Stomach smooth muscle (tissue), 2 donors: ENCODE data around the gene TMEM154.

ENCODE experiments used
- H3K27ac ChIP-seq: one replicate; pipeline ENCODE4 v1.7.0; 2013; ENCODE audit warnings: mild to moderate bottlenecking, low read length, inconsistent platforms
- H3K27me3 ChIP-seq, 2 donors: one replicate each; pipeline ENCODE4 v1.7.0; 2013; ENCODE audit warnings: low read length in 2 of 2; ENCODE audit not compliant: insufficient read depth in 2 of 2, control insufficient read depth in 1 of 2
- H3K36me3 ChIP-seq, 2 donors: one replicate each; pipeline ENCODE4 v1.7.0; 2013; ENCODE audit warnings: low read length in 2 of 2; ENCODE audit not compliant: control insufficient read depth in 2 of 2, insufficient read depth in 2 of 2
- H3K4me1 ChIP-seq: one replicate; pipeline ENCODE4 v1.7.0; 2013; ENCODE audit warnings: low read length; ENCODE audit not compliant: control insufficient read depth, insufficient read depth
- H3K4me3 ChIP-seq, 2 donors: one replicate each; pipeline ENCODE4 v1.7.0; 2013; ENCODE audit warnings: low read length in 2 of 2
- H3K9ac ChIP-seq, 2 donors: one replicate each; pipeline ENCODE4 v1.7.0; 2013; ENCODE audit warnings: low read length in 2 of 2, mild to moderate bottlenecking in 1 of 2
- H3K9me3 ChIP-seq, 2 donors: one replicate each; pipeline ENCODE4 v1.7.0; 2013; ENCODE audit warnings: low read length in 2 of 2; ENCODE audit not compliant: control insufficient read depth in 2 of 2
- donor health status: healthy.
- donor health status: Pancreatic carcinoma.

The TMEM154 gene

GRCh38 chr4:152591396-152591795, 88.4 kb downstream of the TMEM154 start:
- Histone ChIP-seq H3K4me3 (peak overlapping the region; percentile 50 to 61), H3K9ac (no peak overlapping the region)

GRCh38 chr4:152590179-152591031, 89.4 kb downstream of the TMEM154 start:
- H3K9ac ChIP-seq, result no peak overlapping the region
- no peaks in the 10 kb centered on the region for H3K9me3 ChIP-seq
- peaks cover 0 to 4% of the 10 kb centered on the region in 2 donors for H3K27me3 ChIP-seq
- H3K27ac ChIP-seq, result no peak overlapping the region
- no peaks in the 10 kb centered on the region for H3K36me3 ChIP-seq
- no peaks in the 10 kb centered on the region for H3K4me1 ChIP-seq
- H3K4me3 ChIP-seq, result peak overlapping the region in 1 of 2 donors; percentile 61

More at GRCh38 chr4:152591396-152591795, 88.4 kb downstream of the TMEM154 start:
- Histone ChIP-seq H3K36me3 (no peaks in the 10 kb centered on the region), H3K4me1 (no peaks in the 10 kb centered on the region), H3K9me3 (no peaks in the 10 kb centered on the region), H3K27me3 (peaks cover 0 to 4% of the 10 kb centered on the region in 2 donors), H3K27ac (no peak overlapping the region)

- peaks cover 0 to 4% of the 10 kb centered on the region in 2 donors for H3K27me3 ChIP-seq
- H3K27ac ChIP-seq, result no peak overlapping the region
- no peaks in the 10 kb centered on the region for H3K9me3 ChIP-seq
- H3K4me1 ChIP-seq, result peaks cover 2% of the 10 kb centered on the region
- no peak overlapping the region for H3K4me3 ChIP-seq
- no peaks in the 10 kb centered on the region for H3K36me3 ChIP-seq
- H3K9ac ChIP-seq, result no peak overlapping the region
These were observed 90.9 kb downstream of the TMEM154 start for GRCh38 chr4:152588869-152589268.

GRCh38 chr4:152587127-152587526, 92.7 kb downstream of the TMEM154 start:
- Histone ChIP-seq H3K27me3 (peaks cover 0 to 4% of the 10 kb centered on the region in 2 donors), H3K4me1 (peaks cover 2% of the 10 kb centered on the region), H3K4me3 (no peak overlapping the region), H3K9me3 (no peaks in the 10 kb centered on the region), H3K27ac (no peak overlapping the region), H3K36me3 (no peaks in the 10 kb centered on the region), H3K9ac (no peak overlapping the region)

GRCh38 chr4:152586668-152587067, 93.1 kb downstream of the TMEM154 start:
- Histone ChIP-seq H3K4me1 (peaks cover 2% of the 10 kb centered on the region), H3K36me3 (no peaks in the 10 kb centered on the region), H3K4me3 (no peak overlapping the region), H3K9me3 (no peaks in the 10 kb centered on the region), H3K9ac (no peak overlapping the region), H3K27ac (no peak overlapping the region), H3K27me3 (peaks cover 0 to 4% of the 10 kb centered on the region in 2 donors)

GRCh38 chr4:152585023-152585441, 94.8 kb downstream of the TMEM154 start:
- no peak overlapping the region for H3K27ac ChIP-seq
- H3K4me3 ChIP-seq, result peak overlapping the region in 1 of 2 donors; percentile 30
- no peaks in the 10 kb centered on the region for H3K27me3 ChIP-seq
- H3K36me3 ChIP-seq, result no peaks in the 10 kb centered on the region
- H3K9me3 ChIP-seq, result no peaks in the 10 kb centered on the region
- H3K9ac ChIP-seq, result no peak overlapping the region
- H3K4me1 ChIP-seq, result peaks cover 2% of the 10 kb centered on the region

GRCh38 chr4:152581536-152582160, 98.1 kb downstream of the TMEM154 start:
- no peaks in the 10 kb centered on the region for H3K36me3 ChIP-seq
- H3K4me3 ChIP-seq, result no peak overlapping the region
- no peaks in the 10 kb centered on the region for H3K27me3 ChIP-seq
- peaks cover 2% of the 10 kb centered on the region for H3K4me1 ChIP-seq
- no peaks in the 10 kb centered on the region for H3K9me3 ChIP-seq
- no peak overlapping the region for H3K9ac ChIP-seq
- no peak overlapping the region for H3K27ac ChIP-seq

GRCh38 chr4:152579916-152580315, 99.9 kb downstream of the TMEM154 start:
- no peak overlapping the region for H3K4me3 ChIP-seq
- no peaks in the 10 kb centered on the region for H3K27me3 ChIP-seq
- H3K27ac ChIP-seq, result no peak overlapping the region
- H3K36me3 ChIP-seq, result no peaks in the 10 kb centered on the region
- no peaks in the 10 kb centered on the region for H3K4me1 ChIP-seq
- H3K9me3 ChIP-seq, result no peaks in the 10 kb centered on the region
- no peak overlapping the region for H3K9ac ChIP-seq

GRCh38 chr4:152579107-152579764, 100.6 kb downstream of the TMEM154 start:
- Histone ChIP-seq H3K9ac (no peak overlapping the region), H3K27ac (no peak overlapping the region), H3K4me3 (no peak overlapping the region)

GRCh38 chr4:152578670-152579069, 101.1 kb downstream of the TMEM154 start:
- Histone ChIP-seq H3K9ac (no peak overlapping the region), H3K27ac (no peak overlapping the region), H3K4me3 (no peak overlapping the region), H3K9me3 (no peaks in the 10 kb centered on the region), H3K4me1 (no peaks in the 10 kb centered on the region), H3K27me3 (no peaks in the 10 kb centered on the region), H3K36me3 (no peaks in the 10 kb centered on the region)

More at GRCh38 chr4:152579107-152579764, 100.6 kb downstream of the TMEM154 start:
- Histone ChIP-seq H3K36me3 (no peaks in the 10 kb centered on the region), H3K4me1 (no peaks in the 10 kb centered on the region), H3K9me3 (no peaks in the 10 kb centered on the region), H3K27me3 (no peaks in the 10 kb centered on the region)
